Activated CD4-positive, alpha-beta T cell treated with anti-CD3 and anti-CD28 coated beads, Interleukin-2, amount 50 U/mL, for 24 hours (primary cell): ENCODE measurements around the gene KRT73.

Source experiments
- DNase-seq, 2 donors: peaks; one replicate each; pipeline ENCODE4 v3.0.0-alpha.2; 2020; ENCODE audit warnings: low read depth in 1 of 2, low spot score in 1 of 2

The KRT73 gene

DNA sequence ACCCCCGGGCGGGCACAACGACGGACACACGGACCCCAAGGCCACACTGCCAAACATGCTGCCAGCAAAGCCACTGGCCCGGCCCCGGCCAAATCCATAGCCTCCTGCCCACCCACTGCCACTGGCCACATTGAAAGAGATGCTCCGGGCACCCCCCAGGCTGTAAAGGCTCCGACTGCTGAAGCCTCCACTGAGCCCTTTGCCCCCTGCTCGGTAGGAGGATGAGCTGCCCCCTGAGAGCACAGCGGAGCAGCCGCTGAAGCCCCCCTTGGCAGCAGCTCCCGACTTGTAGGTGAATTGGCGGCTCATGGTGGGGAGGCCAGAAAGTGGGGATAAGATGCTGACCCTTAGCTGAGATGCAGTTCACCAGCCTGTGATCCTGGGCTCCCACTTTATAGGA, at the start of gene KRT73:
Gene KRT73 (minus strand): TSS at position 344 of the 400 bp plus-strand sequence. CDS start 35 bp downstream, at position 309.
- DNase-seq: no peak

DNA sequence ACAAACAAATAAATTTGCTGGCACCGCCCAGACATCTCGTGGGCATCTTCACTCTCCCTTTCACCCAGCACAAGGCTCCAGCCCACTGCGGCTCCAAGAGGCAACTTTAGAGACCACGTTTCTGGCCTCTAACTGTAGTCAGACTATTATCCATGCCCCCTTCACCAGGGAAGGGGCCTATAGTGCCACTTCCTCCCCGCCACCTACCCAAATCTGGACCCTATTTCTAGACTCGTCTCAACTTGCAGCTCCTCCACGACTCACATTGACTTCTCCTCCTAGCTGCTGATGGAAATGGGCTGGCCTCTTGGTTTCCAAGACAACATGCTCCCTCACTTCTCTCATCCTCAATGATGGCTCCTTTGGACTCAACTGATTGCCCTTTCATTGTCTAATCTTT, 49.6 kb upstream of the KRT73 start:
- no peak for DNase-seq

DNA sequence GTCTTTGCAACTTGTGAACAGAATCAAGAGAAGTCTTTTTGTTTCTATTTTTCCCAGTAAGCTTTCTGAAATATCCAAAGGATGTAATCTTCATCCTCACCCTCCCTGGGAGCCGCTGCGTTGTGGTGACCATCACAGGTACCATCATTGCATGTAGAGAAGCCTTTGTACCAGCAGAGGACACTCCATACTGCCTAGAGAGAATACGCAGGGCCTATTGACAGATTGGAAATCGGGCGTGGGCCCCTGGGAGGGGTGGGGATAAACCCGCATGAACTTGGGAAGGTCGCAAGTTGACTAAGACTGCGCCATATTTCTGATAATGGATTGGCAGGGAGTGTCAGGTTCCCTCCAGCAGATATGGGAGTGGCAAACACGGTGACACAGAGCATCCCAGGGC, 49.1 kb upstream of the KRT73 start:
- no peak for DNase-seq

DNA sequence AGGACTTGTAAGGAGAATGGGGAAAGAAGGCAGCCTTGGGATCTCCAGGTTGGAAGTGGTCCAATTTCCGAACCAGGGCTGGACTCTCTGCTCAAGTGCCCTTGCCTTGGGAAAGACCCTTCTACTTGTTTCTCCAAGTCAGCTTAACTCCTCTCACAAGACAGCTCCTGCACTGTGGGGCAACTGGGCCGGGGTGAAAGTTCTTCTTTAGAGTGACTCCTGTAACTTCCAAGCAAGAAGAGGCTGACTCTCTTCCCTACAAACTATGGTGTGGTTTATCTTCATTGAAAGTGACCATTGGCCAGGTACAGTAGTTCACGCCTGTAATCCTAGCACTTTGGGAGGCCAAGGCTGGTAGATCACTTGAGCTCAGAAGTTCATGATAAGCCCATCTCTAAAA, 48.1 kb upstream of the KRT73 start:
- DNase-seq: no peak

DNA sequence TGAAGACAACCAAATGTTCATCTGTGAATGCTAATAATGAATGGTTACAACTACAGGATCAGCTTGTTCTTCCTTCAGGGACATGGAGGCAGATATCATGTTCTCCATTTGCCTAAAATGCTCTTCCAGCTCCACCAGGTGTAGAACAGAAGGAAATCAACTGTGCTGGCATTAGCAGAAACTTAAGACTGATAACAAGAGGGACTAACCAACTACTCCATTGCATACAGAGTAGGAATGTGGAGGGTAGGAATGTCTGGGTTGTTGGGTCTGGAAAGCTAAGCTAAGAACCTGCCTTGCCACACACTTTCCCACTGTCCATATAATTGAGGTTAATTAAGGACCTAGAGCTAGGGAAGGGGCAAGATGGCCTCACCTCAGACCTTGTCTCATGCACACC, 45.1 kb upstream of the KRT73 start:
- DNase-seq: no peak

DNA sequence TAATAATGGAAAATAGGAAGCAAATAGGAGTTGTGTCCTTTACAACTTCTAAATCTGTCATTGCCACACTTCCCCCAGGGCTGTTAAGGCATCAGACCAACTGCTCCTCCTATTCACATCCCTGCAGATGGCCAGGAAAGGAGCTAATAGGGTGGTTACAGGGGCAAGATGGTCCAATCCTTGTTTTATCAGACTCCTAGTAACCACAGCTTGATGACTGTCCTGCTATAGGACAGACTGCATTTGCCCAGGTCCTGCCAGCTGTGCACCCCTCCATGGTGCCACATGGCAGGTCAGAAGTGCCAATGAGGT, 44.5 kb upstream of the KRT73 start:
- DNase-seq: no peak

DNA sequence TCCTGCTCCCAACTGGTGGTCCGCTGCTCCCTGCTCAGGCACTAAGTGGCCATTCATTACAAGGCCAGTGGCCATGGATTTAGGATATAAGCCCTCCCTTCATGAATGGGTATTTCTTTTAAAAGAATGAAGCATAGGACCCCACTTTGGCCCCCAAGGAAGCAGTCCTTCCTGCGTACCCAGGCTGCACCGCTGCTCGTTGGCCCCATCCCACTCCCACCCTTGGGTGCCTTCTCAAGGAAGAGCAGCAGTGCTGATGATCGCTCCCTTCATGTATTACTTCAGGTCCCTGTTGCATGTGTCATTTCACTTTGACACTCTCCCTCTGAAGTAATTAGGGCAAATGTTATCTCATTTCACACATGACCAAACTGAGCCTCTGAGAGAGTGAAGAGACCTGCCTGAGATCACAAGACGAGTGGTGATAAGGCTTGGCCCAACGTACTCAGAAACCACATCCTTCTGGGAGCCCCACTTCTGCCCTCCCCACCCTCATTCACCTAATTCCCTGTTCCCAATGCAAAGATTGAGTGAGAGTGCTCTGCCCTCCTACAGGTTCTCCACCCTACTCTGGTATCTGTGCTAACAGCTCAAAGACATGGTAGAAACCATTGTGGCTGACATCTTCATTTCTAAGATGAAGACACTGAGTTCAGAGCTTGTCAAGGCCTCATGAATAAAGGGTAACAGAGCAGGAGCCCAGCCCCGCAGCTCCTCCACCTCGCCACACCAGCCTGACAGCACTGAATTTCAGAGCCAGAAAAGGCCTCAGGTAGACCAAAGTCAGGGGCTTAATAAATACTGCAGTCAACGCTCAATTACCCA, 43.9 kb upstream of the KRT73 start:
- no peak for DNase-seq

DNA sequence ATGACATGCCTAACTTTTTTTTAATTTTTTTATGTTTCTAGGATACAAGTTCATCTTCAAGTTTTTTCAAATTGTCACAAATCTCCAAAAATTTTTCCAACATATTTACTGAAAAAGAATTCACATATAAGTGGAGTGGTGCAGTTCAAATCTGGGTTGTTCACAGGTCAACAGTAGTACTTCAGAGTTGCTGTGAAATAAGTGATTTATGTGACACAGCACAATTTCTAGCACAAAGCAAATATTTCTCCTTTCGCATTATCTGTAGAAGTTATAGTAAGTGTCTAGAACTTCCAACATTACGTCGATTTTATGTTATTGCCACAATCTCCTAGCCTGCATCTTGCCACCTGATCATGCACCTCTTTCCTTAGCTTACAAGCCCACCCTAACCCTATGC, 43.3 kb upstream of the KRT73 start:
- DNase-seq: no peak

DNA sequence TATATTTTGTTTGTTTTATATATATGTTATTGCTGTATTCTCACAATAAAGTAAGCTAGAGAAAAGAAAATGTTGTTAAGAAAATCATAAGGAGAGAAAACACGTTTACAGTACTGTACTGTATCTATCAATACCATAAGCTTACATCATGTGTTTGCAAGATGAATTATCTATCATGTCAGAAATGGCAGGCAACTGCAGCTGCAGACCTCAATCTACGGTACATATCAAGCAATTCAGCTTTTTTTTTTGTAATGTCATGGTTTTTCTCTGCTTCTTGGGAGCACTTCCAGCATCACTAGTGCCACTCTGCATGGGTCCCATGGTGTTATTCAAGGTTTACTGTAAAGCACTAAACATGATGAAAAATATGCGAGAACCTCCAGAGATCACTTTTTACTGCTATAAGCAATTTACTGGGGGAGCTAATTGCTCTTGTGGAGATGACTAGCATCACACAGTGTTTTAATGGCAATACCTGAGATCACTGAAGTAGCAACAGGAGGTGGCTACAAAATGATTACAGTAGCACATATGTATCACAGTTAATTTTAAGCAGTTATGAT, 42.7 kb upstream of the KRT73 start:
- DNase-seq: no peak

DNA sequence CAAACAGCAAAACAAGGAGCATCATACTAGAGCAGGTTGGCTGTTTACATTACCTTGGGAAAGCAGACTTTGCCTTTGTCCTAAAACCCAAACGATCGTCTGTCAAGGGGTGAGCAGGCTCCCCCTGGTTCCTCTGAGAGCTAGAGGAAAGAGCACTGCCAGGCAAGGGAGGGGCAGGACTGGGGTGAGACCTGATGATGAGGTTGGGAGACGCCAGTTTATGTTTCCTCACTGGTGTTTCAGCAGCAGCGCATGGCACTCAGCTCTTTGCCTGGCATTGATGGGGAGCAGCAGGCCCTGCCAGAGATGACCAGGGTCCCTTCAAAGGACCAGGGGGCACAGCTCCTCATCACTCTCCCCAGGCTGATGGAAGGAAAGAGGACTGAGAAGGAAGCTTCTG, 41.6 kb upstream of the KRT73 start:
- DNase-seq: no peak

DNA sequence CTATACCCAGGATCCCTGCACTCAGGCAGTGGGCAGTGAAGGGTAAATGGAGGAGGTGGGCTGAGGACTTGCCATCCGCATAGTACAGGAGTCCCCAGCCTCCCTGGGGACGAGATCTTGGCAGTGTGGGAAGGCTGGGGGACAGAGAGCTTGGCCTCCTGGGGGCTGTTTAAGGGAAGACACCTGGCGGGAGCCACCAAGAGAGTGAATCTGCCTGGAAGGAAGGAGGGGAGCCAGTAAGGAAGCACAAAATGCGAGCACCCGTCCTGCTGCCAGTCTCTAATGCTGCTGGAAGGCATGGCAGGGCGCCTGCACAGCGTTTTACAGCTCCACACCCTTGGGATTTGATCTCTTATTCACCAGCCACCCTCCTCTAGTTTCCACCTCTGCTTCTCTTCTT, 41.0 kb upstream of the KRT73 start:
- no peak for DNase-seq

DNA sequence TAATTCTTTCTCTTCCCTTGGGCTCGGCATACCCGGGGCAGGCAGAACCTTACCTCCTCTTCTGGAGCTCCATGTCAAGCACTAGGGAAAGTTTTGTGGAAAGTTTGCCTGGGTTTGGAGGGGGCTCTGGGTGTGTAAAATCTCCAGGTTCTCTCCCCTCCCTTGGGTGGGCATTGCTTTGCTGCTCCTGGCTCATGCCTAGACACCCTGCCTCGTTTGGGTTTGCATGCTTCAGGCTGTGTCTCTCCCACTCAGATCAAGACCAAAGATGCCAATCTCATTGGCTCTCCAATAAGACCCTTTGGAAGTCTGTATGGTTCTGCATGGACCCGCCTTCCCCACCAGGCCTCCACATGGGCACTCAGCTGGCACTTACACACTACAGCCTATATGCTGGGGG, 39.8 kb upstream of the KRT73 start:
- DNase-seq: no peak

DNA sequence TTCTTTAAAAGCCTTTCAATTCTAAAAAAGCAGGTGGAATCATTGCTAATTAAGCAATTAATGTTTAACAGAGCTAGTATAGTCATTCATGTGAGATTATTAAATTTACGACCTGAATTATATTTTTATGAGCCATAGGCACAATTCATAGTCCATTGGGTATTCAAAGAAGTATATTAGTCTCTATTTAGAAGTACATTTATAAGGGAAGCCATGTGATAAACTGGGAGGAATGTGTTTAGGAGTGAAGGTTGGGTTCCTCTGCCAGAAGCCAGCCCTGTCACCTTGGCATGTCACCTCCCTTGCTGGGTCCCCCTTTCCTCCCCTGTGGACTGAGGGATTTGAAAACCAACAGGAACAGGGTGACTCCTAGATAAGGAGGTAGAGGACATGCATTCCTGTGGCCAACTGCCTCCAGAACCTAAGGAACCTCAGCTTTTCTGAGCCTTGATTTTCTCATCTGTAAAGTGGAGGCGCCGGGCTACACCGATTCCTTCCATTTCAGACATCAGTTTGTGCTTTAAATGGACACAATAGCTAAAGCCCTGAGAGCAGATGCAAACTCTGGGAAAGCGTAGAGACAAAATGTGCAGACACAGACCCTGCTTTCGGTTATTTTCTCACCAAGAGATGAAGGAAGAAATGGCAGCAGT, 39.0 kb upstream of the KRT73 start:
- DNase-seq: no peak

DNA sequence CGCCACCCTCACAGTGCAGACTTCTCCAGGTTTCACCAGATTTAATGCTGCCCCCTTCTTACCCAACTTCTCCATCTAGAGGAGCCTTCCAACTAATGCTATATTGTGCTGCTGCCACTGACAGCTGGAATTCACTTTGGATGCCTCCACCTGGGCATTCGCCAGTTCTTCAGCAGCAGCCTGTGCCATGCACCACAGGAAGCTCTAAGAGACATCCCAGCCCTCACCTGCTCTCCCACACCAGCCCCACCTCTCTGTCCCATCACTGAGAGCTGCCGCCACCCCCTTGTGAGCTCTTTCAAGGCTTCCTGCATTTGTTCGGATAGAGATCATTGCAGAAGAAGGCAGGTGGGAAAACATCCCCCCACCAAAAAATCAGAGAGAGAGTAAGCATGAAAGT, 38.3 kb upstream of the KRT73 start:
- no peak for DNase-seq

DNA sequence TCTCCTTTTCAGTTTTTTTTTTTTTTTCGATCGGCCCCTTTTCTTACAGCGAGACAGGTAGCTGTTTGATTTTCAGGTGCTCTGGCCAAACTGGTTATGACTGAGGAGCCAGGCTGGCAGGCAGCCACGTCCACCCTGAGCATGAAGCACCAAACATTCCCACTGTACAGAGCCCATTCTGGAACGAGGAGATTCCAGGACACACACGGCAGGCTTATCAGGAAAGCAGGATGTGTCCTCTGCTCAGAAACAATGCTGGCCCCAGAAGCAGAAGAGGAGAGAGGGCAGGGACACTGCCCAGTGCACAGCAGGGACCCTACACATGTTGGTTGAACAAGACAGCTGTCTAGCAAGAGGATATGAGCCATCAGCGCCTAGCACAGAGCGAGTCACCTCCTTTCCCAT, 37.4 kb upstream of the KRT73 start:
- DNase-seq: no peak

DNA sequence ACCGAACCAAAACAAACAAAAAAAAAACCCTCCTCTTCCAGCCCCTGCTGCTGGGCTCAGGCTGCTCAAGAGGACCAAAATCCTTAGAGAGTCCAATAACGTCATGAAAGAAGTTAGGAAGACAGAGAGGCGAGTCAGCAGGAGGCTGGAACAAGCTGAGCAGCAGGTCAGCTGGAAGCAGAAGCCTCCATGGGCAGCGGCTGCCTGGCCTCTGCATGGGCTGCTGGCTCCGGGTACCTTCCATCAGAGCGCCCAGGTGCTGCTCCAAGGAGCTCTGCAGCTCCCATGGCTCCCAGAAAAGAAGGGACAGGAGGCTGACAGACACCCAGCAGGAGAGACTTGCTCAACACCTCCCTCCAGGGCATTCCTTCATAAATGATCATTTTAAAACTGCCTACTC, 36.9 kb upstream of the KRT73 start:
- no peak for DNase-seq

DNA sequence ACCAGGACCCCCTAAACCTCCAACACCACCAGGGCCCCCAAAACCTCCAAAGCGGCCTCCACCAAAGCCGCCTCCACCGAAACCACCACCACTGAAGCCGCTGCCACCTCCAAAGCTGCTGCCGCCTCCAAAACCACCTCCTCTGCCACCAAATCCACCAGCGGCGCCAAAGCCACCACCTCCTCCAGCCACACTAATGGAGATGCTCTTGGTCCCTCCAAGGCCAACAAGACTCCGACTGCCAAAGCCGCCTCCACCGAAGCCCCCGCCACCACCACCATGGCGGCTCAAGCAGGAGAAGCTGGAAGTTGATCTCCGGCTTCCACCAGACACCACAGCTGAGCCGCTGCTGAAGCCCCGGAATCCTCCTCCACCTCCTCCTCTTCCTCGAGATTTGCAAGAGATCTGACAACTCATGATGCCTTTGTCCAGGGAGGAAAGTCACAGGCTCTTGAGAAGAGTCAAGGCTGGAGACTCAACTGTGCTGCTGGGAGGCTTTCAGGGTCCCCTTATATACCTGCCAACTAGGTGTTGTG, 33.4 kb upstream of the KRT73 start, which contains the start of gene KRT2:
Gene KRT2 (minus strand): TSS at position 486 of the 536 bp plus-strand sequence. CDS start 69 bp downstream, at position 417.
- DNase-seq: no peak

DNA sequence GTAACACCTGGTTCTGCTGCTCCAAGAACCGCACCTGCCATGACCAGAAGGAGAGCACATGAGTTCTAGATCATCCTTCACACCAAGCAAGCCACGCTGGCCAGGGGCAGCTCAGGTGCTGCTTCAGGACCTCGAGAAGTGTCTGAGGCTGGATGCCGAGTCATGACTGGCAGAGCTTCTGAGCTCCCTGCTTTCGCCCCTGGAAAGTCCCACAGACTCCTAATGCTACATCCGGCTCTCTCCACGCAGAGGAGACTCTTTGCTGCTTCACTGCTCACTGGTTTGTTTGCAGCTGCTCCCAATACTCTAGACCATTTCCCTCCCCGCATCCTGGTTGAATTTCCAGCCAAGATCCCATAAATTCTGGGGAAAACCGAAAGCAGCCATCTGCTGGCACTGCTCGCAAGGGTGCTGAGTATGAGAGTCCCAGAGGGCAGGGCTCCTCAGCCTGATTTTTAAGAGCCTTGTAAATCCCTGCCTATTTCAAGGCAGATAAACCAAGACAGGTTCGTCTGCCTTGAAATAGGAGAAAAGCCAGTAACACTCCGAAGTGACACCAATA, 32.2 kb upstream of the KRT73 start:
- DNase-seq: no peak

DNA sequence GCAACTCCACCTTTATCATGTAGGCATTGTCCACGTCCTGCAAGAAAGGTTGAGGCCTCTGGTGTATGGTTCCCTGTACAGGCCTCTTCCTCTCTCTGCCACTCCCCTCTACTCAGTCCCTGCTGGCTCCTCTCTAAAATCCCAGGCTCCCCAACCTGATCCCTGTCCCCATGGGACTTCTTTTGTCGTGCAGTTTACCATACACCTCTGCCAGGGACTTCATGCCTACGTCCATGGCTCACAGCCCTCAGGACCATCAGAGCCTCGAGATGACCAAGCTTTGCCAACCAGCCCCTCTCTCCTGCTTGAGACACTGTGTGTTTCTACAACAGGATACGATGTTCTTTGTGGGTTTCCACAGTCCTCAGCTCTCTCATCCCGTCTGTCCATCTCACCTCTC, 30.7 kb upstream of the KRT73 start:
- DNase-seq: no peak

DNA sequence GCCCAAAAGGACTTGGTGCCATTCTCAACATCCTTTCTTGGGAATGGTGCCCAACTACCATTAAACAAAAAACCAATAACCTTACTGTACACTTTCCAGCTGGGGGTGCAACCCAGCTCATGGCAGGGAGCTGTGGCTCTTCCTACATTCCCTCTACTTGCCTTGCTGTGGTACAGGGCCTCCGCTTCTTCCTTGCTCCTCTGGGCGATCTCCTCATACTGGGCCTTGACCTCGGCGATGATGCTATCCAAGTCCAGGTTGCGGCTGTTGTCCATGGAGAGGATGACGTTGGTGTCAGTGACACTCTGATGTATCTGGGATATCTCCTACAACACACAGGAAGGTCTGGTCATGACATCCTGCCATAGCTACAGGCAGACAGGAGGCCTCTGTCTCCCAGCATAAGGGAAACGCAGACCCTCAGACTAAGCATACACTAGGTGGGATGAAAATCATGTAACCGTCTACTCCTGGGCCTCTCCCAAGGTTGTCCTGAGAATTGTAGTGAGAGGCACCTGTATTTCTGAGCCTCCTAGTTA, 29.7 kb upstream of the KRT73 start:
- DNase-seq: no peak

DNA sequence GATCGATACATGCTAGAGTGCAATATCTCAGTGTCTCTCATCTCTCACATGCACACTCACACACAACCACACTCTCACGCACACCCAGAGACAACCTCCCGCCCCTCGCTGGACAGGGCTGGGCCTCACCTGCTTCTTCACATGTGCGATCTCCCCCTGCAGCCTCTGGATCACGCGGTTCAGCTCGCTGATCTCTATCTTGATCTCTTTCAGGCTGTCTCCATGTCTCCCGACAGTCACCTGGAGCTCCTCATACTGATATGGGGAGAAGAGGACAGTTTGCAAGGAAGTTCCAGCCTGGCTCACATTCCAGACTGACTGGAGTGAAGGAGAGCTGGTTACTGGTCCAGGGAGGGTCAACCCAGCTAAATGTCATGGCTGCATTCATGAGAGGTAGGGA, 29.2 kb upstream of the KRT73 start:
- DNase-seq: no peak

DNA sequence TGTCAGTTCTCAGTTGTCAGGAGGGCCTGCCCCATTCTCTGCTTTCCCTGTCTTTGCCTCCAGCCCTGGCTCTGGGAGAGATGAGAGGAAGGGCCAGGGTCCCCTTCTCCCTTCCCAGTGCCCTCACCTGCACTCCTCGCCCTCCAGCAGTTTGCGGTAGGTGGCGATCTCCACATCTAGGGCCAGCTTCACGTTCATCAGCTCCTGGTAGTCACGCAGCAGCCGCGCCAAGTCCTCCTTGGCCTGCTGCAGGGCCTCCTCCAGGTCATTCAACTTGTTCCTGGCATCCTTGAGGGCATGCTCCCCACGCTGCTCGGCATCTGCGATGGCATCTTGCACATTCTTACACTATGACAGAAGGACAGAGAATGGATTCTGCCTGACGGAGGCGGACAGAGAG, 28.3 kb upstream of the KRT73 start:
- DNase-seq: no peak
